HG03521 (cell line): ENCODE data around the gene SFI1.
"Not testable (repeated sequence)": the region's sequence is repeated elsewhere in the genome, so short reads cannot be mapped to it uniquely, and the experiment has no call there.

Experiments
- ATAC-seq: cut with Tn5 transposase; IDR thresholded peaks from one replicate; pipeline ENCODE4 v1.9.1; 2021; ENCODE audit warnings: mild to moderate bottlenecking, moderate library complexity; ENCODE audit not compliant: unreplicated experiment

Gene SFI1

GRCh38 chr22:31585161-31585859 is 89.0 kb downstream of the SFI1 start:
- ATAC-seq: no peak

- no peak for ATAC-seq
Measured at GRCh38 chr22:31586137-31586920, 90.0 kb downstream of the SFI1 start.

- ATAC-seq: no peak
Measured at GRCh38 chr22:31588970-31589675, 92.8 kb downstream of the SFI1 start.

GRCh38 chr22:31590161-31590560 is 93.8 kb downstream of the SFI1 start:
- ATAC-seq: not testable (repeated sequence)

- no peak for ATAC-seq
Measured at GRCh38 chr22:31595271-31595670, 98.9 kb downstream of the SFI1 start.

GRCh38 chr22:31602259-31602952 is 106.1 kb downstream of the SFI1 start:
- ATAC-seq: no peak

- ATAC-seq: no peak
Measured at GRCh38 chr22:31603081-31603525, 106.8 kb downstream of the SFI1 start.

- no peak for ATAC-seq
Measured at GRCh38 chr22:31603574-31603973, 107.2 kb downstream of the SFI1 start.

- no peak for ATAC-seq
Measured at GRCh38 chr22:31604137-31604705, 107.9 kb downstream of the SFI1 start.

GRCh38 chr22:31604746-31605705 is 108.7 kb downstream of the SFI1 start:
- no peak for ATAC-seq

- no peak for ATAC-seq
Measured at GRCh38 chr22:31605851-31606585, 109.7 kb downstream of the SFI1 start.

GRCh38 chr22:31607696-31608095 is 111.4 kb downstream of the SFI1 start:
- ATAC-seq: no peak

GRCh38 chr22:31609716-31610115 is 113.4 kb downstream of the SFI1 start:
- ATAC-seq: no peak

GRCh38 chr22:31610611-31611010 is 114.3 kb downstream of the SFI1 start:
- ATAC-seq: no peak

GRCh38 chr22:31611061-31611760 is 114.9 kb downstream of the SFI1 start:
- ATAC-seq: no peak

- no peak for ATAC-seq
Measured at GRCh38 chr22:31612891-31613285, 116.6 kb downstream of the SFI1 start.

GRCh38 chr22:31613286-31613903 is 117.1 kb downstream of the SFI1 start:
- no peak for ATAC-seq

- ATAC-seq: no peak
Measured at GRCh38 chr22:31613904-31614296, 117.6 kb downstream of the SFI1 start.
